SK-N-SH treated with all-trans-retinoic acid at 6 μM for 48 hours (cell line): ENCODE results near the gene METRNL.

ENCODE experiments used
- CSRNP3 ChIP-seq: fragments of 250-450 bp; sonication (Bioruptor Pico); IDR thresholded peaks from 2 replicates; pipeline ENCODE4 v1.5.1; 2021; ENCODE audit warnings: mild to moderate bottlenecking, moderate library complexity
- ZFP30 ChIP-seq: fragments of 450-650 bp; formaldehyde crosslinking; IDR thresholded peaks from 2 replicates; pipeline ENCODE4 v1.5.0; 2022; ENCODE audit warnings: mild to moderate bottlenecking, moderate library complexity

GRCh38 chr17:83065660-83066542 is 13.5 kb upstream of the METRNL start:
- TF ChIP-seq ZFP30 (no peak), CSRNP3 (CRISPR knock-in tag) (no peak)
